HepG2 (cell line): Measurements from ENCODE around the gene CELSR2. TPM values are rescaled to one million over a fixed set of nuclear protein-coding genes. Genes with fewer than 3 reads are reported as not detected.
A peak's percentile ranks its signal among the peaks of the same experiment; 100 is the strongest.

Source experiments
- CEBPB ChIP-seq: IDR thresholded peaks from 2 replicates; pipeline ENCODE4 v1.6.1; 2011; ENCODE audit warnings: low read depth, low read length, improper control_type of control experiment, borderline replicate concordance
- EZH2 ChIP-seq: conservative IDR thresholded peaks from 2 replicates; pipeline ENCODE4 v1.6.1; 2012; ENCODE audit warnings: mild to moderate bottlenecking, low read depth, low read length, moderate library complexity
- GATA4 ChIP-seq: sonication (generic); IDR thresholded peaks from 2 replicates; pipeline ENCODE4 v1.6.1; 2016; ENCODE audit warnings: antibody characterized with exemption, low read depth, borderline replicate concordance
- KDM5B ChIP-seq: sonication (generic); formaldehyde crosslinking; IDR thresholded peaks from 2 replicates; pipeline ENCODE4 v1.4.0; 2020; ENCODE audit warnings: missing genetic modification reagents, mild to moderate bottlenecking, borderline replicate concordance
- MATR3 ChIP-seq: sonication (generic); formaldehyde crosslinking; IDR thresholded peaks from 2 replicates; pipeline ENCODE4 v1.4.0; 2020; ENCODE audit warnings: missing genetic modification reagents
- MIER3 ChIP-seq: IDR thresholded peaks from 2 replicates; pipeline ENCODE4 v1.6.1; 2016; ENCODE audit warnings: missing compliant biosample characterization, borderline replicate concordance
- MXI1 ChIP-seq: IDR thresholded peaks from 3 replicates; pipeline ENCODE4 v1.6.1; 2012; ENCODE audit warnings: low read depth, low read length, inconsistent platforms, borderline replicate concordance
- NFE2L1 ChIP-seq: sonication (generic); formaldehyde crosslinking; IDR thresholded peaks from 2 replicates; pipeline ENCODE4 v1.4.0; 2020; ENCODE audit warnings: missing genetic modification reagents, mild to moderate bottlenecking, borderline replicate concordance
- NR2F2 ChIP-seq: IDR thresholded peaks from 2 replicates; pipeline ENCODE4 v1.6.1; 2012; ENCODE audit warnings: low read depth, inconsistent platforms, borderline replicate concordance
- PHF20 ChIP-seq: sonication (generic); formaldehyde crosslinking; IDR thresholded peaks from 2 replicates; pipeline ENCODE4 v1.5.0; 2020; ENCODE audit warnings: mild to moderate bottlenecking, missing genetic modification reagents
- RBM22 ChIP-seq: fragments of 200-400 bp; formaldehyde crosslinking; optimal IDR thresholded peaks from 2 replicates; pipeline ENCODE3; 2017; ENCODE audit warnings: mild to moderate bottlenecking, low read length, moderate library complexity
- RFXANK ChIP-seq: IDR thresholded peaks from 2 replicates; pipeline ENCODE4 v1.6.1; 2016
- SALL1 ChIP-seq: sonication (generic); formaldehyde crosslinking; IDR thresholded peaks from 2 replicates; pipeline ENCODE4 v1.8.0; 2022; ENCODE audit warnings: mild to moderate bottlenecking, missing genetic modification reagents
- SMAD1 ChIP-seq: sonication (generic); formaldehyde crosslinking; IDR thresholded peaks from 2 replicates; pipeline ENCODE4 v1.4.0; 2020; ENCODE audit warnings: missing genetic modification reagents, low read depth, mild to moderate bottlenecking, borderline replicate concordance
- SP2 ChIP-seq: sonication (generic); formaldehyde crosslinking; IDR thresholded peaks from 2 replicates; pipeline ENCODE4 v1.5.1; 2020; ENCODE audit warnings: mild to moderate bottlenecking, missing genetic modification reagents
- SYNCRIP ChIP-seq: fragments of 200-400 bp; formaldehyde crosslinking; IDR thresholded peaks from 2 replicates; pipeline ENCODE4 v1.6.1; 2018; ENCODE audit warnings: mild to moderate bottlenecking, low read depth, low read length; ENCODE audit not compliant: insufficient read depth
- TBX2 ChIP-seq: sonication (generic); formaldehyde crosslinking; IDR thresholded peaks from 2 replicates; pipeline ENCODE4 v1.5.0; 2020; ENCODE audit warnings: missing genetic modification reagents, mild to moderate bottlenecking, borderline replicate concordance
- XRCC5 ChIP-seq: fragments of 200-400 bp; formaldehyde crosslinking; optimal IDR thresholded peaks from 2 replicates; pipeline ENCODE3; 2017; ENCODE audit warnings: mild to moderate bottlenecking, low read length
- ZBTB7B ChIP-seq: sonication (generic); formaldehyde crosslinking; IDR thresholded peaks from 2 replicates; pipeline ENCODE4 v1.4.0; 2020; ENCODE audit warnings: missing genetic modification reagents
- ZNF160 ChIP-seq: sonication (generic); formaldehyde crosslinking; IDR thresholded peaks from 2 replicates; pipeline ENCODE4 v1.8.0; 2022; ENCODE audit warnings: mild to moderate bottlenecking, inconsistent platforms, missing genetic modification reagents
- ZNF264 ChIP-seq: sonication (generic); formaldehyde crosslinking; IDR thresholded peaks from 2 replicates; pipeline ENCODE4 v1.4.0; 2020; ENCODE audit warnings: missing genetic modification reagents
- ZNF30 ChIP-seq: sonication (generic); formaldehyde crosslinking; IDR thresholded peaks from 2 replicates; pipeline ENCODE4 v1.5.0; 2020; ENCODE audit warnings: mild to moderate bottlenecking, missing genetic modification reagents
- ZNF543 ChIP-seq: sonication (generic); formaldehyde crosslinking; IDR thresholded peaks from 2 replicates; pipeline ENCODE4 v1.4.0; 2020; ENCODE audit warnings: mild to moderate bottlenecking, missing genetic modification reagents
- ZNF737 ChIP-seq: sonication (generic); formaldehyde crosslinking; IDR thresholded peaks from 2 replicates; pipeline ENCODE4 v1.5.0; 2020; ENCODE audit warnings: missing genetic modification reagents, mild to moderate bottlenecking, borderline replicate concordance
- polyA plus RNA-seq, 8 experiments: library from polyadenylated mRNA; depleted of rRNA in 3 of 8; stranded (reverse) in 7 of 8; unstranded in 1 of 8; fragments of >200 nt; fragmentation: Illumina TruSeq in 4 of 8; extraction: Trizol in 4 of 8; gene quantifications; 2 replicates each; pipeline versions ENCODE4 v1.2.1 to v1.2.3, GENCODE V29; 2011 to 2016; ENCODE audit warnings: low read depth in 4 of 8, missing spikeins in 1 of 8, mixed read lengths in 1 of 8; ENCODE audit not compliant: insufficient read depth in 1 of 8
- total RNA-seq, 5 experiments: library from RNA; depleted of rRNA; stranded (reverse); fragments of >200 nt; fragmentation: Illumina TruSeq; extraction: Trizol; gene quantifications; 2 replicates each; pipeline ENCODE4 v1.2.3, GENCODE V29; 2016; ENCODE audit warnings: low read depth in 1 of 5
- TF ChIP-seq, protein P1 (sequence below): sonication (generic); formaldehyde crosslinking; IDR thresholded peaks from 2 replicates; pipeline ENCODE4 v1.8.0; 2022; ENCODE audit warnings: mild to moderate bottlenecking, missing genetic modification reagents; ENCODE audit not compliant: insufficient replicate concordance
- TF ChIP-seq, protein P2 (sequence below): sonication (generic); formaldehyde crosslinking; IDR thresholded peaks from 2 replicates; pipeline ENCODE4 v1.4.0; 2020; ENCODE audit warnings: mild to moderate bottlenecking, missing genetic modification reagents
- TF ChIP-seq, protein P3 (sequence below): sonication (generic); formaldehyde crosslinking; conservative IDR thresholded peaks from 2 replicates; pipeline ENCODE4 v1.8.0; 2022; ENCODE audit warnings: mild to moderate bottlenecking, moderate library complexity, missing genetic modification reagents

The CELSR2 gene
- total and polyA plus RNA-seq, 2 of the 13 experiments (the other 11 are each of a cell fraction or from before 2014, with no cell fraction given) = 4.0 to 6.6 TPM

DNA sequence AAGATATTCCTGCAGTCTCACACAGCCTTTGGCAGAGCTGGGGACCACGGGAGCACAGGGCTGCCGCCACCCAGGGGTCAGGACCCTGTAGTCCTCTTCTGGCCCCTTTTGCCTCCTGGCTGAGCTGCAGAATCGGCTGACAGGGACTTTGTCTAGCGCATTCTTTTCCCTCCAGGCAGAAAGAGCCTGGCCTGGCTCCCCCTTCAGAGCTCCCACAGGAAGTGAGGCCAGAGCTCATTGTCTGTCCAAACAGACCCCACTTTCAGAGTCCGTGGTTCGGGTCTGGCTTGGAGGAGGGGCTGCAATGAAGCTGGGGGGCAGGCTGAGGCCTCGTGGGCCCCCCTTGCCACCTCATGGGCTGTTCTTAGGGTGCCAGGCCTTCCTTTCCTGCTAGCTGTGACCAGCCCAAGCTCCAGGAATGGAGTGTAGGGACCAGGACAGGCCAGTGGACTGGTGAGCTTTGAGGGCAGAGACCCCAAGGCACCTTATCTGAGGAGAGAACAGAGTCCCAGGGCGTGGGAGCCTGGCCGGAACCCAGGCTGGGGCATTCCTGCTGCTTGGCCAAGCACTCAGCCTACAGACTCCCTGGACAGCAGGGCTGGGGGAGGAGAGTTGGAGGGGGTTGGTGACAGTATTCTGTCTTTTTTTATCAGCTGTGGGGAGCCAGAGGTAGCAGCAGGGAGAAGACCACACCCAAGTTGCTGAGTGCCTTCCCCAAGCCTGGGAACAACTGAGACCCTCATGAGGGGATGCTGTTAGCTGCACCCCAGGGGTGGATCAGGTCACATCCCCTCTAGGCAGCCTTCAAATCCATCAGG is 4.7 kb downstream of the CELSR2 start (continued):
- TF ChIP-seq SP2 (CRISPR knock-in tag) = no peak
- TF ChIP-seq CEBPB = no peak
- no peak for TF ChIP-seq RBM22
- no peak for TF ChIP-seq PHF20 (CRISPR knock-in tag)
- TF ChIP-seq, protein P1, sequence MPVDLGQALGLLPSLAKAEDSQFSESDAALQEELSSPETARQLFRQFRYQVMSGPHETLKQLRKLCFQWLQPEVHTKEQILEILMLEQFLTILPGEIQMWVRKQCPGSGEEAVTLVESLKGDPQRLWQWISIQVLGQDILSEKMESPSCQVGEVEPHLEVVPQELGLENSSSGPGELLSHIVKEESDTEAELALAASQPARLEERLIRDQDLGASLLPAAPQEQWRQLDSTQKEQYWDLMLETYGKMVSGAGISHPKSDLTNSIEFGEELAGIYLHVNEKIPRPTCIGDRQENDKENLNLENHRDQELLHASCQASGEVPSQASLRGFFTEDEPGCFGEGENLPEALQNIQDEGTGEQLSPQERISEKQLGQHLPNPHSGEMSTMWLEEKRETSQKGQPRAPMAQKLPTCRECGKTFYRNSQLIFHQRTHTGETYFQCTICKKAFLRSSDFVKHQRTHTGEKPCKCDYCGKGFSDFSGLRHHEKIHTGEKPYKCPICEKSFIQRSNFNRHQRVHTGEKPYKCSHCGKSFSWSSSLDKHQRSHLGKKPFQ (CRISPR knock-in tag) = no peak
- TF ChIP-seq ZNF264 (CRISPR knock-in tag) = no peak; the same call in 1 of the 2 replicates
- no peak for TF ChIP-seq NFE2L1 (CRISPR knock-in tag)
- no peak for TF ChIP-seq SYNCRIP
- no peak for TF ChIP-seq MIER3
- TF ChIP-seq, protein P2, sequence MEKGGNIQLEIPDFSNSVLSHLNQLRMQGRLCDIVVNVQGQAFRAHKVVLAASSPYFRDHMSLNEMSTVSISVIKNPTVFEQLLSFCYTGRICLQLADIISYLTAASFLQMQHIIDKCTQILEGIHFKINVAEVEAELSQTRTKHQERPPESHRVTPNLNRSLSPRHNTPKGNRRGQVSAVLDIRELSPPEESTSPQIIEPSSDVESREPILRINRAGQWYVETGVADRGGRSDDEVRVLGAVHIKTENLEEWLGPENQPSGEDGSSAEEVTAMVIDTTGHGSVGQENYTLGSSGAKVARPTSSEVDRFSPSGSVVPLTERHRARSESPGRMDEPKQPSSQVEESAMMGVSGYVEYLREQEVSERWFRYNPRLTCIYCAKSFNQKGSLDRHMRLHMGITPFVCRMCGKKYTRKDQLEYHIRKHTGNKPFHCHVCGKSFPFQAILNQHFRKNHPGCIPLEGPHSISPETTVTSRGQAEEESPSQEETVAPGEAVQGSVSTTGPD (CRISPR knock-in tag) = no peak
- TF ChIP-seq ZNF737 (CRISPR knock-in tag) = no peak
- TF ChIP-seq SMAD1 = no peak
- TF ChIP-seq MXI1 = no peak
- 0 out of 2 replicates have a peak, but pooled peaks have one; percentile 64 for TF ChIP-seq ZNF543 (CRISPR knock-in tag)
- no peak for TF ChIP-seq ZNF30 (CRISPR knock-in tag)
- peak; percentile 40; the same call in 1 of the 2 replicates for TF ChIP-seq NR2F2
- TF ChIP-seq SALL1 (CRISPR knock-in tag) = no peak; the same call in 1 of the 2 replicates
- TF ChIP-seq EZH2 = no peak
- peak; percentile 29; the same call in 1 of the 2 replicates for TF ChIP-seq KDM5B (CRISPR knock-in tag)
- no peak for TF ChIP-seq GATA4
- TF ChIP-seq MATR3 (CRISPR knock-in tag) = no peak
- peak; percentile 40 for TF ChIP-seq XRCC5
- no peak for TF ChIP-seq ZNF160 (CRISPR knock-in tag)
- peak; percentile 58 for TF ChIP-seq TBX2
- TF ChIP-seq RFXANK (CRISPR knock-in tag) = no peak
- TF ChIP-seq, protein P3, sequence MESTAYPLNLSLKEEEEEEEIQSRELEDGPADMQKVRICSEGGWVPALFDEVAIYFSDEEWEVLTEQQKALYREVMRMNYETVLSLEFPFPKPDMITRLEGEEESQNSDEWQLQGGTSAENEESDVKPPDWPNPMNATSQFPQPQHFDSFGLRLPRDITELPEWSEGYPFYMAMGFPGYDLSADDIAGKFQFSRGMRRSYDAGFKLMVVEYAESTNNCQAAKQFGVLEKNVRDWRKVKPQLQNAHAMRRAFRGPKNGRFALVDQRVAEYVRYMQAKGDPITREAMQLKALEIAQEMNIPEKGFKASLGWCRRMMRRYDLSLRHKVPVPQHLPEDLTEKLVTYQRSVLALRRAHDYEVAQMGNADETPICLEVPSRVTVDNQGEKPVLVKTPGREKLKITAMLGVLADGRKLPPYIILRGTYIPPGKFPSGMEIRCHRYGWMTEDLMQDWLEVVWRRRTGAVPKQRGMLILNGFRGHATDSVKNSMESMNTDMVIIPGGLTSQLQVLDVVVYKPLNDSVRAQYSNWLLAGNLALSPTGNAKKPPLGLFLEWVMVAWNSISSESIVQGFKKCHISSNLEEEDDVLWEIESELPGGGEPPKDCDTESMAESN (CRISPR knock-in tag) = no peak
- TF ChIP-seq ZBTB7B (CRISPR knock-in tag) = peak; percentile 86
